ELR (cell line): Measurements from ENCODE around the gene HPS3.
A peak's percentile ranks its signal among the peaks of the same experiment; 100 is the strongest.
"Not testable (repeated sequence)": the region's sequence is repeated elsewhere in the genome, so short reads cannot be mapped to it uniquely, and the experiment has no call there.

Experiments used
- DNase-seq: peaks from one replicate; pipeline ENCODE4 v3.0.0-alpha.2; 2015; ENCODE audit warnings: low read depth

The HPS3 gene

GRCh38 chr3:149195221-149195620, 65.8 kb downstream of the HPS3 start:
- no peak for DNase-seq

- not testable (repeated sequence) for DNase-seq
Measured at GRCh38 chr3:149196805-149197592, 67.6 kb downstream of the HPS3 start.

- DNase-seq, result no peak
Measured at GRCh38 chr3:149197669-149198068, 68.2 kb downstream of the HPS3 start.

GRCh38 chr3:149198611-149199010, 69.2 kb downstream of the HPS3 start:
- DNase-seq, result peak; percentile 68

- peak; percentile 74 for DNase-seq
Measured at GRCh38 chr3:149199474-149199873, 70.0 kb downstream of the HPS3 start.

- no peak for DNase-seq
Measured at GRCh38 chr3:149203758-149204157, 74.3 kb downstream of the HPS3 start.

GRCh38 chr3:149204390-149204991, 75.1 kb downstream of the HPS3 start:
- DNase-seq, result no peak

GRCh38 chr3:149207475-149207874, 78.0 kb downstream of the HPS3 start:
- DNase-seq, result no peak

GRCh38 chr3:149209431-149209830, 80.0 kb downstream of the HPS3 start:
- no peak for DNase-seq

- DNase-seq, result no peak
Measured at GRCh38 chr3:149212386-149212785, 82.9 kb downstream of the HPS3 start.

- no peak for DNase-seq
Measured at GRCh38 chr3:149214702-149215101, 85.3 kb downstream of the HPS3 start.

GRCh38 chr3:149215515-149215914, 86.1 kb downstream of the HPS3 start:
- DNase-seq, result no peak

- DNase-seq, result no peak
Measured at GRCh38 chr3:149216193-149216869, 86.9 kb downstream of the HPS3 start.

GRCh38 chr3:149217347-149217746, 87.9 kb downstream of the HPS3 start:
- no peak for DNase-seq

- not testable (repeated sequence) for DNase-seq
Measured at GRCh38 chr3:149219380-149220121, 90.1 kb downstream of the HPS3 start.

- no peak for DNase-seq
Measured at GRCh38 chr3:149221783-149222517, 92.5 kb downstream of the HPS3 start, which contains the start of gene CP. CP (minus strand) TSS chr3:149221829; CDS start chr3:149221792, 37 bp downstream.
